Activated CD8-positive, alpha-beta memory T cell treated with anti-CD3 and anti-CD28 coated beads for 24 hours (primary cell): ENCODE data around the gene TNIK.
A peak's percentile ranks its signal among the peaks of the same experiment; 100 is the strongest.

Source experiments
- DNase-seq: peaks from one replicate; pipeline ENCODE4 v3.0.0-alpha.2; 2020

TNIK gene

DNA sequence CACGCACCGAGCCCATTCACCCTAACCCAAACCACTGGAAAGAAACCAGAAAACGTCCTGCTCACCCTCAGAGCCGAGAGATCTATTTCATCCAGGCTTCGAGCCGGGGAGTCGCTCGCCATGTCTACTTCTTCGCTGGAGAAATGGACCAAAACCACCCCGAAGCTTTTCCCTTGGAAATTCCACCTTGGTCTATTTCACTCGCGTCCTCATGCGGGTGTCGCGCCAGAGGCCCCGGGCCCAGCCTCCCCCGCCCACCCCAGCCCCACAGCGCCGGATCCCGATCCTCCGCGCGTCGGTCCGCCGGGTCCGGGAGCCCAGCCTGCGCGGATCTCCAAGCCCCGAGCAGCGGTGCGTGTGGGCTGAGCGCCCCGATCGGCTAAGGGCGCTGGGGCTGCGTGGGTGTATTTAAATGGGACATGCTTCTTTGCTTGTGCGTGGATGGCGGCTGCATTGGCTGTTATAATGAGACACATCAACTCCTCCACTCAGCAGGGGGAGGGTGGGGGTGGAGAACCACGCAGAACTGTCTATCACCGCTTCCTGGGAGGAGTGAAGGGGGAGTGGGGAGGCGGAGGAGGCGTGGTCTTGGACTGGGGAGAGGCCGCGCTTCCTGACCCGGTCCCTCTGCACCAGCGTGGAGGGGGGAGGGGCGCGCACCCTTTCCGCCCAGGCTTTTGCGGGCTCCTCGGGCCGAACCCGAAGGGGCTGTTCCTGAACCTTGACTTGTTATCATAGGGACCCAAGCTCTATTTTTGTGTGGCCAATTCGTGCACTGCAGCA is at the start of gene TNIK:
Gene TNIK, minus strand, starts transcription at position 464 of the 783 bp plus-strand sequence. Its CDS starts 342 bp downstream, at position 122.
- DNase-seq = peak; percentile 96

DNA sequence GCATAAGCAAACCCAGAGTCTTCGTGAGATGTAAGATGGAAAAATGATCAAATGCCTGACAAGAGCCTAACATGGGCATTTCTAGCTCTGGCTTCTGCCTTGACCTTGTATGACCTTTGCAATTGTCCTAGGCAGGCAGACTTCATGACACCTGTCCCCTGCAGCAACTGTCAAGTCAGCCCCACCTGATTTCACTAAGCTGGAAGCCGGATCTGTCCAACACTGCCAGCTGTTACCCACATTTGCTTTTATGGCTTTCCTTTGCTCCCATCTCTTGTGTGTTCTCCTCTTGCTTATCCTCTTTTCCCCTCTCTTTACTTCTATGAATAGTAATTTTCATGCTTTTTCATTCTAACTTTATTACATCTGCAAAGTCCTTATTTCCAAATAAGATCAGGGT is 48.5 kb upstream of the TNIK start:
- DNase-seq = no peak

DNA sequence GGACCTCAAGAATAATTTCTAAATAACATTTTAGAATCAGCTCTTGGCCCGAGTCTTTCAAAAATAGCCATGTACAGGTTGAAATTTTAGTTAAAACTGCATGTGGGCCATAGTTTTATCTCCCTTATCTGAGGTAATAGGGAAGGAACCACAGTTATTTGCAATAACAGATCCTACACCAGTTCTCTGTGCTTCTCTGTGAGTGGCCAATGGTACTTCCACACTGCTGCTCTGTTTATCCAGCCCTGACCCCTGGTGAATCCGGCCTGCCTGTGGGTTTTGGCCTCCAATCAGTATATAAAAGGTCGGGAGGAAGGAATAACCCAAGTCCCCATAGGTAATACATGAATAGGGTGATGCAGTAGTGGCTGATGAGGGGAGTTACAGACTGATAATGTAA is 48.0 kb upstream of the TNIK start:
- no peak for DNase-seq

DNA sequence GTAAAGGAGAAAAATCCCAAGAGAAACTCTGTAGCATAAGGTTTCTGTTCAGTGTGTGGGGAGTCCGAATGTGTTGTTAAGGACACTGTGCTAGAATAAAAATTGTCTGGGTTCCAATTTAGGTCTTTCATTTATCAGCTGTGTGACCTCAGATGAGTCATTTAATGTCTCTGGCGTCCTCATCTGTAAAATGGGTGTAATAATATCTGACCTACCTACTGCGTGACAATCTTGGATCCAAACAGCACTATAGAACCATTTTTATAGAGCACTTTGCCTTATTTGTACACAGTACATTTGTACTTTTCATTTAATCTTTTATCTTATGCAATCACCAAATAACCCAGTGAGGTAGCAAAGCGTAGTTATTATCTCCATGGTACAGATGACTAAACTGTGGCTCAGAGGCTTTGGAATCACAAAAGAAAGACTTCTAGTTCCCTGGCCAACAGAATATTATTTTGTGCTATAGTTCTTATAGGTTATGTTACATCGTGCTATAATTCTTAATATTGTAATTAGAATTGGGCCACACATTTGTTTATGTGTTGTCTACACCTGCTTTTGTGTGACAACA is 46.6 kb upstream of the TNIK start:
- DNase-seq = no peak

DNA sequence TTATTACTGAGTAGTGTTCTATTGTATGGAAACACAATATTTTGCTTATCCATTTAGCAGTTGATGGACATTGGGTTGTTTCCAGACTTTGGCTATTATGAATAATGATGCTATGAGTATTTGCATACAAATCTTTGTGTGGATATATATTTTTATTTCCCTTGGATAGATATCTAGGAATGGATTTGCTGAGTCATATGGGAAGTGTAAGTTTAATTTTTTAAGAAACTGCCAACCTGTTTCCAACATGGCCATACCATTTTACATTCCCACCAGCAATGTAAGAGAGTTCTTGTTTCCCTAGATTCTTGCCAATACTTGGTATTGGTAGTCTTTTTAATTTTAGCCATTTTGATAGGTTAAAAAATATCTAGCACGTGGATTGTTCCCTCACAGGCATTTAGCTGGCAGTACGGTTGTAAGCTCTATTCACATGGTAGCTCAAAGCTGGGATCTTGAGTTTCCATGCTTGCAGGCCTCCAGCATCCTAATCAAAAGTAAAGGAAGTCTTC is 45.7 kb upstream of the TNIK start:
- no peak for DNase-seq

DNA sequence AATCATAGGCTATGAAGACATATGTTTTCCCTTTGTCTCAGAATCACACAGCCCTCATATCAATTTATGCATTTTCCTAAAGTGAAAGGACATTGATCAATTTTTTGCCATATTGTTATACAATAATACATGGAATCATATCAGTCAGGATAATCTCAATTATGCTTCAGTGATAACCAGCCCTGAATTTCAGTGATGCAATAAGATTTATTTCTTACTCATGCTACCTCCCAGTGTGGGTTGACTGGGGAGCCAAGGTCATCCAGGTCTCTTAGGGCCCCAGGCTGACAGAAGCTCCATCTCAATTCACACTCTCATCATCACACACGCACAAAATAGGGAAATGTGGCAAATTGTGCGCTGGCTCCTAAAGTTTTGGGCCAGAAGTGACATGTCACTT is 44.2 kb upstream of the TNIK start:
- DNase-seq = no peak

DNA sequence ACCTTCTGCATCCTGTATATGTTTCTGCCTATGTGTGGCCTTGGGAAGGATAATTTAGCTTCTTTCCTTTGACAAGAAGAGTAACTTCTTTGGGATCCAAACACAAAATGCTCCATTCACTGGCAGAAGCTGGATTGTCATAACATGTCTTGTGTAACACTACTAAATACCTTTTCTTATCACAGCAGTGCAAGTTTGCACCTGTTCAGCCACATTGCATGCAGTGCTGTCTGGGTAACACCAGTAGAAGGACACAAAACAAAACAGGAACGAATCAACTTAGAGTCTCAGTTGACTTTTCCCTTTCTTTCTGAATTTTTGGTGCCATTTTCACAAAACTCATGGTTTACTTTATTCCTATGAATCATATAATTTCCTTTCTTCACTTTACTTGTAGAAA is 43.6 kb upstream of the TNIK start:
- no peak for DNase-seq

DNA sequence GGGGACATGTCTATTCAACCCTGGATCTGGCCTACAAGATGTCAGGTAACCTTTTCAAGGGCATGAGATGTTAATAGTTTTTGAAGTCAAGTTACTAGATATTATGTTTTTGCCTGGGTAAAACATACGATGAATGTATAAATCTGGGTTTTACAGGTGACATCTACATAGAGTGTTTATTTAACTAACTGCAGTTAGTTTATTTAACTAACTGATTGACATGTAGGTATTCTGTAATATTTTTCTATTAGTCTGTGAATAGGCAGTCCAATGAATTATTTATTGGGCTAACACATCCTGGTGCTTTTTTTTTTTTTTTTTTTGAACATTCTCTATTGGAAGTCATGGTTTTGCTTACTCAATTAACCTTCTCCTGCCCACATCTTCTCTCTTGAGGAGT is 38.7 kb upstream of the TNIK start:
- no peak for DNase-seq

DNA sequence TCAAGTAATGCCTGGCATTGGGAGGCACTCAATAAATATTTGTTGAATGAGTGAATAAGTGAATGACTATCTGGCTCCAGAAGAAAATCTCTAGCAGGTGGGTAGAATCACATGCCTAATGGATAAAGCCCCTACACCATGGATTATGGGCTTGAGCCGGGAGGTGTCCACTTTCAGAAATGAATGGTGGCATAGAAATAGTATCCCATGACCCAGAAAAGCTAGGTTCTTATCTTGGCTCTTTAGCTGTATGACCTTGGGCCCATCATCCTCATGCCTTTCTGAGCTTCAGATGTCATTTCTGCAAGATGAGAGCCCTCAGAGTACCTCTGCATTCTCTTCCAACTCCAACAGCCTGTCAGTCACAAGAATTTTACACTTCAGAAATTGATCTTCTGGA is 37.3 kb upstream of the TNIK start:
- DNase-seq = no peak

DNA sequence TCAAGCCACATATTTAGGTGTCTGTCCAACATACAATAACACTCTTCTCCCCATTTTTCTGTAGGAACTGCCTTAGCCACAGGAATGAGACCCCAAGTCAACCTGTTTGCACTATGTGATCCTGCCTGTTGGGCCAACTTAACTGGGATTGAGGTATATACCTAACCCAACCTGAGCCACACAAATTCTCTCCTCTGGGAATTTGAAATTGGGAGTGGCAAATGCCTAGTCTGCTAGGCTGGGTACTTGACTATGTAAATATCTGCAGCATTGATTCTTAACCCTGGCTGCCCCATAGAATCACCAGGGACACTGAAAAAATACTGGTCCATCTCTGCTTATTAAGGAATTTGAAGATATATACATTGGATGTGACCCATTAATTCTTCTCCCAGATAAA is 35.2 kb upstream of the TNIK start:
- DNase-seq = no peak

DNA sequence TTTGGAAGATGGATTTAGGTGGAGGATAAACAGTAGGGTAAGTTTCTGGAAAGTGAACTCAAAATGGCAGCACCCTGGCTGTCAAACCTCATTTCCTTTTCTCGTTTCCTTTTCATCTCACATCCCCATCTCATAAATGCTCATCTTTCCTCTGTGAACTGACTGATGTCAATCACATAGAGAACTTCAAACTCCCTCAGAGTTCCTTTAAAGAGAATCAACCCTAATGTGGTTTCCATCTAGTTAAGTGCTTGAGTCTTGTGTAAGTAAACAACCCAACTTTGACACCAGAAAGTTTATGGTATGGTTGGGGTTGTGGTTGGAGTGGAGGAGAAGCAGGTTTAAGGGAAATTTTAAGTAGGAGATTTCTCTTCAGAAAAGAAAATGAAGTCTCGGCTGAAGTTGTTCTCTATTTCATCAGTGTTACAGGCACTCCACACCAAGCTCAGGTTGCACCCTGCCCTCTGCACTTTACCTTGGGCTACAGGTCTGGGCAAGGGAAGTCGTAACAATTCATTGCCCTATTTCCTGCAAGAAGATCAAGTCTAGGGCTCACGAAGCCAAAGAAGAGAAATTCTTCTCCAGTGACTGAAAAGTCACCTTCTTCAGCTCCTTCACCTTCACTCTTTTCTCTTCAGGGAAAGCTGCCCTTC is 34.4 kb upstream of the TNIK start:
- DNase-seq = no peak

DNA sequence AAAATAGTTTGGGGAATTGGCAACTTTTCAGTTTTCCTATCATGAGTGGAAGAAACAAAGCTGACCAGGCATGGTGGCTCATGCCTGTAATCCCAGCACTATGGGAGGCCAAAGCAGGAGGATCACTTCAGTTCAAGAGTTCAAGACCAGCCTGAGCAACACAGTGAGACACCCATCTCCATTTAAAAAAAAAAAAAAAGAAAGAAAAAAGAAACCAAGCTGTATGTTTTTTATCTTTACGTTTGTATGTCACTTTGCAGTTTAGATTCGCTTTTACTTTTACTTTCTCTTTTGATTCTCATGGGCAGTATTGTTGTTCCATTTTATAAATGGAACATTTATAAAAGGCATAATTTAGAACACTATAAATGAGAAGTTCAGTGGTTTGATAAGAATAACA is 31.2 kb upstream of the TNIK start:
- no peak for DNase-seq

DNA sequence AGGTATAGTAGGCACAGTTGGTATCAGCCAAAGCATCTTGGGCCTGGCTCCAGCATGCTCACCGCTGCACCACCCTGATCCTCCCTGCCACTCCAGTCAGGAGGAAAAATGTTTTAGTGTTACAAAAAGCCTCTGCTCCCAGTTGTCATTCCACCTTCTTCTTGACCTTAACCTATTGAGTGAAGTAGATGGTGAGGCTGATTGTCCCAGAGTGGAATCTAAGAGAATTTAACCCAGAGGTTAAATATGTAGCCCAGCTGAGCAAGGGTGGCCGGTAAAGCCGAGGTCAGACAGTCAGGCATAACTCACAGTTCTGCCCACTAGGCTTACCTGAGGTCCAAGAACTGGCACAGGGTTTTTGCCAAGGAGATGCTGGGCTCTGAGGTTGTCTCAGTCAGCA is 30.7 kb upstream of the TNIK start:
- no peak for DNase-seq

DNA sequence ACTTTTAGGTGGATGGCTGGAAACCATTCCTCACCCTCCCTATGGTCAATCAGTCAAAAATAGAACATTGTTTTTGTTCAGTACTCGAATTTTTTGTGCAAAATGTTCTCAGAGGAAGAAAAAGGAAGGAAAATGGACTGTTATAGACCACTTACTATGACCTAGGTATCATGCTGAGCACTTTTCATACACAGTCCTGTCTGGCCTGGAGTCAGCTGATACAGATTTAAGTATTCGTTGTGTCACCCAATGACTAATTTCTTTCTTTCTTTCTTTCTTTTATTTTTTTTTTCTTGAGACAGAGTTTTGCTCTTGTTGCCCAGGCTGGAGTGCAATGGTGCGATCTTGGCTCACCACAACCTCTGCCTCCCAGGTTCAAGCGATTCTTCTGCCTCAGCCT is 29.1 kb upstream of the TNIK start:
- no peak for DNase-seq

DNA sequence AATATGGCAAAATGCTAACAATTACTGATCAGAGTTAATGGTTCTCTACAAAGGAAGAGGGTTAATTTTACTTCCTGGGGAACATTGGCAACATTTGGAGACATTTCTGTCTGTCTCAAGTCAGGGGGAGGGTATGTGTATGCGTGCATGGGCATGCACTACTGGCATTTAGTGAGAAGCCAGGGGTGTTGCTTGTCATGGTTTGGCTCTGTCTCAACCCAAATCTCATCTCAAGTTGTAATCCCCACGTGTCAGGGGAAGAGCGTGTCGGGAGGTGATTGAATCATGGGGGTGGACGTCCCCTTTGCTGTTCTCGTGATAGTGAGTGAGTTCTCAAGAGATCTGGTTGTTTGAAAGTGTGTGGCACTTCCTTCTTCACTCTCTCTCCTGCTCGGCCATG is 28.3 kb upstream of the TNIK start:
- DNase-seq = no peak

DNA sequence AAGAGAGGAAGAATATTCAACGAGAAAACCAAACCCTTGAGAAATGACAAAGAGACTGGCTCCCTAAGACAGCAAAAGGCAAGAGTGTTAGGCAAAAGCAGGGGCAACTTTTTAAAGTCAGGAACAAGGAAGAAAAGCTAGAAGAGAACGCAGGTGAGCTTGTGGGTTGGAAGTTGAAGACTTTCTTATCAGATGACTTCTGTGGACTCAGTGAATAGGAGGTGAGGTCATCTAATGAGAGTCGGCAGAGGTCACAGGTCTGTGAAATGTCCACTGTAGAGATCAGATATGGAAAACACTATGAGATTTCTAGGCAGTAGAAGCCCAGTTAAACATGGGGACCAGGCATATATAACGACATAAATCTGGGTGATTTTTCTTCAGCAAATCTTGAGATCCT is 27.2 kb upstream of the TNIK start:
- no peak for DNase-seq

DNA sequence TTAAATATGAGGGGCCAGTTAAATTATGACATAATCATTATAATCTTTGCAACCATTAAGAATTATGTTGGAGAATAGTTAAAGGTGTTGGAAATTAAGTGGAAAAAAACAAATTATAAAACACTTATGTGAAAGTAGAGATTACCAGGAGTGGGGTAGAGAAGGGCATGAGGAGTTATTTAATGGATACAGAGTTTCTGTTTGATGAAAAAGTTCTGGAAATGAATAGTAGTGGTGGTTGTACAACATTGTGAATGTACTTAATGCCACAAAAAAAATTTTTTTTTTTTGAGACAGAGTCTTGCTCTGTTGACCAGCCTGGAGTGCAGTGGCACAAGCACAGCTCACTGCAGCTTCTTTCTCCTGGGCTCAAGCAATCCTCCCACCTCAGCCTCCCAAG is 25.1 kb upstream of the TNIK start:
- DNase-seq = no peak

DNA sequence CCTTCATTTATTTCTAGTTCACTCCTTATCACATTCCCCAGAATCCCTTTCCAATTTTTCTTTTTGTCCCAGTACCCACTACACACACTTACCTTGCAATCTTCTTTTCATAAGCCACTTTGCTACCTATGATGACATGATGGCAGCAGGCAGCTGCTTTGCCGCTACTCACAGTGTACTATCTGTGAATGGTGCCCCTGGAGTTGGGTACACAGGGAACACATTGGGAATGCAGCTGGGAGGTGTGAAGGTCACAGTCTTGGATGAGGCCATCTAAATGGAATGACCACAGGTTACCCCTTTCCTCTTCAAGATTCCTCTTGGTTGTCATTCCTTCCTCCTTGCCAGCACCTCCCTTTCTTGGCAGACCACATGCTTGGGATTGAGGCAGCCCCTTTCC is 20.8 kb upstream of the TNIK start:
- no peak for DNase-seq

DNA sequence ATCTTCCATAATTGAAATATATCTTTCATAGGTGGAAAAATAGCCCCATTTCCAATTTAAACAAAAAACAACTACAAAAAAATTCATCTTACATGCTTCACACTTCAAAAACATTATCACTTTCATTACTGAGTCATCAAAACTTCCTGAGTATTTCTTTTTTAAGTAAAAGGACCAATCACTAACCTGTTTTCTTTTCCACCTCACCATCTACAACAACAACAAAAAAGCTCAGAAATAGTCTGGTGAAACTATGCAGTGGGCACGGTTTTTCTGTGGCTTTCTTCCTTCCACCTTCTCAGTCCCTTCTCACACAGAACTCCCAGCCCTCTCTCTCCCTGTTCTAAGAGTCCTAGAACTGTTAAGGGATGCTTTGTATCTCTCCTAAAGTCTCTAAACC is 20.3 kb upstream of the TNIK start:
- no peak for DNase-seq

DNA sequence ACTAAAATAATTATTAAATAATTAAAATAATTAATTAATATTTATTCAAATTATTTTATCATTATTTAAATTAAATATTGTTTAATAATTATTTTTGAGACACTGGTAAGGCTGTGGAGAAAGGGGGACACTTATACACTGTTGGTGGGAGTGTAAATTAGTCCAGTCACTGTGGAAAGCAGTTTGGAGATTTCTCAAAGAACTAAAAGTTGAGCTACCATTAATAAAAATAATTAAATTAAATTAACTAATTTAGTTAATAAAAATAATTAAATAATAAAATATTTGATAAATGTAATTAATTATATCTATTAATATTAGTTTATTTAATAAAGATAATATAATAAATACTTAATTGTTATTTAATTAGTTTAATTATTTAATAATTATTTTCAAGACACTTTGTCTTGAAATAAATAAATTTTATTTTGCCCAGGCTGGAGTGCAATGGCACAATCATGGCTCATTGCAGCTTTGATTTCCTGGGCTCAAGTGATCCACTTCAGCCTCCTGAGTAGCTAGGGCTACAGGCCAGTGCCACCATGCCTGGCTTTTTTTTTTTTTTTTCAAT is 16.4 kb upstream of the TNIK start:
- DNase-seq = no peak

DNA sequence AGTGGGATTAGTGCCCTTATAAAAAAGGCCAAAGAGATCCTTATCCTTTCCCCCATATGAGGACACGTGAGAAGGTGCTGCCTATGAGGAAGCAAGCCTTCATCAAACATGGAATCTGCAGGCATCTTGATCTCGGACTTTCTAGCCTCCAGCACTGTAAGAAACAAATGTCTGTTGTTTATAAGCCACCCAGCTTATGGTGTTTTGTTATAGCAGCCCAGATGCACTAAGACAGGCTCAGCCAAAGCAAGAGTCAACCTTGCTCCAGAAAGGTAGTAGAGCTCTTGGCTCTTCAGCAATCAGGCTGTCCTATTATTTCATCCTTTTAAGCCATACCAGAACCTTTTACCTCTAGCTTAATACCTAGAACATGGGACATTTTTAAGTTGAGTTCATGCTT is 12.3 kb upstream of the TNIK start:
- DNase-seq = no peak

DNA sequence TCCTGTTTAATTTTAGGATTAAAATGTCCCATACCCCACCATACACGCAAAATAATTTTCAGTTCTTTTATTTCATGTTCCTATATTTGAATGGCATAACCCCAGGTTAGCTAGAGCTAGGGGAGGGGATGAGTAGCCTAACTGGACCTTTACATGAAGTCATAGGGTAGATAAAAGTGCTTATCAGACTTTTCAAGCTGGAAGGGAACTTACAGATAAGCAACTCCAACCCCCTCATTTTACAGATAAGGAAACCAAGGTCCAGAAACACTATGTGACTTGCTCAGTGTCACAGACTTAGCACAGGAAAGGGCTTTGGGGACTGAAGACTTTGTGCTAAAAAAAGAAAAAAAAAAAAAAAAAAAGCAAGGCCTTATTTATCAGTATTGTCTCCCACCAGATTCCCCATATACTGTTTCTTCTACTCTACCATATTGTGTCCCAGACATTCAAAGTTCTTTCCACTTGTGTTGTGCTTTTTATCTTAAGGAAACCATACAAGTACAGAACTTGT is 10.6 kb upstream of the TNIK start:
- no peak for DNase-seq

DNA sequence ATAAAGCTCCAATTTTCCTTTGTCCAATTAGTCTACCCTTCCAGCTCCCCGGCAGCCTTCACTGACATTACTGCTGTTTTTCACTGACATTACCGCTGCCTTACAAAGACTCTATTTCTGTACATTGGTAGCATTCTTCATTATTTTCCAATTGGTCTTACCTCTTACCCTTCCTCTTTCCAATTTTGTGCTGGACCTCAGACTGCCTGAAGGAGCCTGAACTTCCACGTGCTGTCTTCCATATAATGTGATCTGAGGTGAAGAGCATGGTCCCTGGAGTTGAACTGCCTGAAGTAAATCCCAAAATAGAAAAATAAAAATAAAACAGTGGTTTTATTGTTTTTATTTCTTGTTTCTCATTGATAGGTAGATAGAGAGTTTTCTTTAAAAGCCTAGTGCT is 9.2 kb upstream of the TNIK start:
- DNase-seq = no peak
